DMS53 treated with DMSO at 0.1 percent for 48 hours (cell line): ENCODE results near the gene PRR7.

Experiments
- DNase-seq: peaks from one replicate; lab custom pipeline; 2025; ENCODE audit not compliant: unreplicated experiment; lab: John Stamatoyannopoulos, UW

PRR7 gene

DNA sequence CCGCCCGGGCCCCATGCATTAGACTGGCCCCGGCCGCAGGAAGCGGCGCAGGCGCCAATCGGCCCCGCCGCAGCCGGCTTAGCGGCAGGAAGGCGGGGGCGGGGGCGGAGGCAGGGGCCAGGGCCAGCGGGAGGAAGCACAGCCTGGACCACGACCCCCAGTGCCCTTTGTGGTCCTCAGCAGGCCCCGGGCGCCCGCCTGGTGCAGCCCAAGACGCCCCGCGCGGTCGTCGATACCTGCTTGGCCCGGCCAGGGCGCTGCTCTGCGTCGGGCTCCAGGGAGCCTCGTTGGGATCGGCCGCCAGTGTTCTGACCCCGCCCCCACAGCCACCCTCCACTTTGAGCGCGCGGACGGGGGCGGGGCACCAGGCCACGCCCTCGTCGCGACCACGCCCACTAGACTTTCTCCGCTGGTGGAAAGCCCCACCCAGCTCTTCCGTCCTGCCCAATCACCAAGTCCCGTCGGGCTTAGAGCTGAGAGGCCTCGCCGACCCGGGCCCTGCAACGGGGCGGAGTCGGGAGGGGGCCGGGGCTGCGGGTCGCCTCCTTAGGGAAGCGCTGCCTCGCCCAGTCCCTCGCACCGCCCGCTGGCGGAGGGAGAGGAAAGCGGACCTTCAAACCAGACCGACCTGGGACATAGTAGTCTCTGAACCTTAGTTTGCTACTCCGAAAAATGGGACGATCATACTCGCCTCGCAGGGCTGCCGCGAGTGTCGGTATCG is 50.8 kb downstream of the PRR7 start, which contains the start of gene PDLIM7:
TSS of gene PDLIM7 (minus strand) at position 313 of the 721 bp plus-strand sequence. CDS start 1,092 bp downstream, outside the sequence.
- DNase-seq, result peak; percentile 94

- peak; percentile 54 for DNase-seq
These were observed 51.6 kb downstream of the PRR7 start for GRCh38 chr5:177498013-177498787.

- no peak for DNase-seq
These were observed 53.2 kb downstream of the PRR7 start for GRCh38 chr5:177499842-177500241.

DNA sequence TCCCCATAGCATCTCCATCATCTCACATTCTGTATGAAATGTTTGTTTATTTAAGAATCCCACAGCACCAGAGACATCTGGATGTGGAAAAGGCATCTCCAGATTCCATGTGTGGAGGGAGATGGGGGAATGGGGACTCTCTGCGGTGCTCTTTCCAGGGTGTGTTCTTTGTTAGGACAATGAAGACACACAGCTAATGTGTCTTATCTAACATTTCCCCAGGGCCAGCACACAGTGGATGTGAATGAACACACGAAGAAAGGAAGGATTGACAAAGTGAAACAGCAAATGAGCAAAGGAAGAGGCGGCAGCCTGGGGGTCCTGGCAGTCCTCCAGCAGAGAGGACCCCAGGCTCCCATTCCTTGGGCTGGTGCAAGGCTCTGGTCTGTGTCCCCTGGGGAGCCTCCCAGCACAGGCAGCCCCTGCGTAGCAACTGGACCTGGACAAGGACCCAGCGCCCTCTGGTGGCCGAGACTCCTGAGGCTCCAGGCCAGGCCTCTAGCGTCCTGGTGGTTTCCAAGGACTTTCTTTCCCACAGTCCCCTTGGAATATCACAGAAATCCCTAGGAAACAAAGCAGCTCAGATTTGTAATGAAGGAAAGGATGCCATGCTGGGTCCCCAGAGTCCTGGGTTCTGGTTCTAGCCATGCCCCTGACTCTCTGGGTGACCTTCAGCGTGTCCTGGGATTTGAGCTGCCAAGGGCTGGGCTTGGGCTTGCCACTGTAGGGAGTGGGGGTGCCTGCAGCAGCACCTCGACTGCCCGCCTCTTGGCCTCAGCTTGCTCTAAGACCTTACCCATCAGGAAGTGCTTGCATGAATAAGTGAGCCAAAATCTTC is 54.3 kb downstream of the PRR7 start:
- DNase-seq, result peak; percentile 80

DNA sequence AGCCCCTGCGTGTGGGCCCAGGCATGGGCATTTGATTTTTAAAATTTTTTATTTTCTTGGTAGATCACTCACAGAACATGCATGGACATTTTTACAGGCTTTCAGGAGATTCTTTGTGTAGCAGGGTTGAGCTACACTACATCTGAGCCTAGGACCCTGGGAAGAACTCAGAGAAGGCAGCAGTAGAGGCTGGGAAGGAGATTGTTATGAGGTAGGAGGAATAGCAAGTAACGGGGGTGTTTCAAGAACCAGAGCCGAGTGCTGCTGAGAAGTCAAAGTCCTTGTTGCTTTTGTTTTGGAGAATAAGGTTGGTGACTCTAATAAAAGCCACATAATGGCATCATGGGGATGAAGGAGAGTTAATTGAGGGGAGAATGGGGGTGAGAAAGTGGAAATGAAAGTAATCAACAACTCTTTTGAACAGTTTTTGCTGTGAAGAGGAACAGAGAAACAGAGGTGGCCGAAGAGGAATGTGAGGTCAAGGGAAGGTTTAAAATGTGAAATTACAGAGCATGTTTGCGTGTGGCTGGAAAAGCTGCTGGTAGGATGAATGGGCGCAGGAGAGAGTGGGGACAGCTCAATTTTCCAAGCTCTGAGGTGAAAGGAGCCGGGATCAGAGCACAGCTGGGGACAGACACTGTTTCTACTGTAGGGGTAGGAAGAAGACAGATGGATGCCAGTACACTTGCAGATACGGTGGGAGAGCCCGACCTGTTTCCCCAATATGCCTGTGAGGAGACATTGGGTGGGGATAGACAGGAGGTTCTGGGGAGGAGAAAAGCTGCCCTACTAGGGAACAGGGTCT is 55.5 kb downstream of the PRR7 start:
- no peak for DNase-seq

GRCh38 chr5:177502886-177503285 is 56.3 kb downstream of the PRR7 start:
- no peak for DNase-seq

DNA sequence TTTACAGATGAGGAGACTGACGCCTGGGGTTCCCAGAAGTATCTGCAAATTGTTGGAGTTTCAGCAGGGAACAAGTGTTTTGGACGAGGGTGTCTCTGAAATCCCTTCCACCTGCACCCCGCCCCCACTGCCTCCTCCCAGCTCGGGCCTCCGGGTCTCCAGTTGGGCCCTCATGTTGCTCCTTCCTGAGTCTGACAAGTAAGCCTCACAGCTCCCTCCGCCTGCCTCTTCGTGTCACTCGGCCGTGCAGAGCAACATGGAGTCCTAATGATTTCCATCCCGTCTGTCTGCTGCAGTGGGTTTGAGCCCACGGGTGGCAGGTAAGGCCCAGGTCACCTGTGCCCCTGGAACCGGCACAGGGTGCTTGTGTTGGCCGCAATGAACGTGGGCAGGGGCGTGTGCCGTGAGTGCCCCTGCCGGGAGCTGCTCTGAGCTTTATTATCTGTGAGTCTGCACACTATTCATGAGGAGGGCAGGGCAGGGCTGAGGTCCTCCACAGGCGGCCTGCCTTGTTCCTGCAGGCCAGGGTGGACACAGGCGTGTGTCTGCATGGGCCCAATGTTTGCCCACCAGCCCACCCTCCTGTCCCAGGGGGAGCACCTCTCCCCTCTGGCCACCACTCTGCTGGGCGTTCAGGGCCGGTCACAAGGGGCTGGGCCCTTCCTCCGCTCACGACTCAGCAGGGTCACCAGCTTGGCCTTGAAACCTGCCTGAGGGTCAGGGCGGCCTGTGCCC is 56.9 kb downstream of the PRR7 start:
- no peak for DNase-seq

GRCh38 chr5:177504086-177505056 is 57.8 kb downstream of the PRR7 start:
- DNase-seq, result no peak

- DNase-seq, result no peak
These were observed 58.5 kb downstream of the PRR7 start for GRCh38 chr5:177505075-177505474.
